H1 (cell line): ENCODE results near the gene ARCN1.

ENCODE experiments used
- CHD2 ChIP-seq: IDR thresholded peaks from 2 replicates; pipeline ENCODE4 v1.6.1; 2012; ENCODE audit warnings: low read length, improper control_type of control experiment
- CREB1 ChIP-seq: IDR thresholded peaks from 2 replicates; pipeline ENCODE4 v1.6.1; 2012; ENCODE audit warnings: inconsistent platforms
- EZH2 ChIP-seq: fragments of 200-600 bp; sonication (generic); IDR thresholded peaks from 2 replicates; pipeline ENCODE4 v1.7.1; 2012; ENCODE audit warnings: low read depth, mild to moderate bottlenecking, moderate library complexity, low read length, inconsistent platforms; ENCODE audit not compliant: severe bottlenecking
- FOSL1 ChIP-seq: IDR thresholded peaks from 2 replicates; pipeline ENCODE4 v1.6.1; 2011; ENCODE audit warnings: mild to moderate bottlenecking, low read depth, low read length, moderate library complexity; ENCODE audit not compliant: insufficient read depth
- POLR2A ChIP-seq, 2 experiments: IDR thresholded peaks; 1 replicate in 1 of 2; 2 replicates in 1 of 2; pipeline ENCODE4 v1.6.1; 2011; ENCODE audit warnings: low read depth in 2 of 2, low read length in 2 of 2, mild to moderate bottlenecking in 2 of 2; ENCODE audit errors: control extremely low read depth in 1 of 2
- SP4 ChIP-seq: IDR thresholded peaks from 2 replicates; pipeline ENCODE4 v1.6.1; 2012; ENCODE audit warnings: low read length, inconsistent platforms
- TF ChIP-seq, protein P1 (sequence below), 3 experiments: IDR thresholded peaks; 1 replicate in 2 of 3; 2 replicates in 1 of 3; pipeline versions ENCODE4 v1.5.1 to v1.6.1; 2011; ENCODE audit warnings: low read length in 3 of 3, mild to moderate bottlenecking in 3 of 3, inconsistent platforms in 2 of 3, low read depth in 1 of 3, moderate library complexity in 1 of 3; ENCODE audit not compliant: insufficient read depth in 1 of 3; ENCODE audit errors: control extremely low read depth in 1 of 3
- TF ChIP-seq, protein P2 (sequence below): IDR thresholded peaks from 2 replicates; pipeline ENCODE4 v1.6.1; 2012; ENCODE audit warnings: inconsistent platforms
- TF ChIP-seq, protein P3 (sequence below): IDR thresholded peaks from 2 replicates; pipeline ENCODE4 v1.6.1; 2011; ENCODE audit warnings: low read length, improper control_type of control experiment

DNA sequence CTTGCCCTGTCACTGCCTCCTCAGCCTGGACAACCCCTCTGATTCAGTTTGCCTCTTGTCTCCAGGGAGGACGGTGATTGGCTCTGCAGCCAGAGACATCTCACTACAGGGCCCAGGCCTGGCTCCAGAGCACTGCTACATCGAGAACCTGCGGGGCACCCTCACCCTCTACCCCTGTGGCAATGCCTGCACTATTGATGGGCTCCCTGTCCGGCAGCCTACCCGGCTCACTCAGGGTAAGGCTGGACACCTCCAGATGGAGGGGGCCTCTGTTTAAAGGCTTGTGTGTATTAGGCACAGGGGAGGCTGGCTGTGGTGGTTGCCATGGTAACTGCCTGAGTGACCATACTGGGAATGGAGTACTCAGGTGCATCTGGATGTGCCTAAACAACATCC is 43.8 kb downstream of the ARCN1 start:
- TF ChIP-seq, protein P1, sequence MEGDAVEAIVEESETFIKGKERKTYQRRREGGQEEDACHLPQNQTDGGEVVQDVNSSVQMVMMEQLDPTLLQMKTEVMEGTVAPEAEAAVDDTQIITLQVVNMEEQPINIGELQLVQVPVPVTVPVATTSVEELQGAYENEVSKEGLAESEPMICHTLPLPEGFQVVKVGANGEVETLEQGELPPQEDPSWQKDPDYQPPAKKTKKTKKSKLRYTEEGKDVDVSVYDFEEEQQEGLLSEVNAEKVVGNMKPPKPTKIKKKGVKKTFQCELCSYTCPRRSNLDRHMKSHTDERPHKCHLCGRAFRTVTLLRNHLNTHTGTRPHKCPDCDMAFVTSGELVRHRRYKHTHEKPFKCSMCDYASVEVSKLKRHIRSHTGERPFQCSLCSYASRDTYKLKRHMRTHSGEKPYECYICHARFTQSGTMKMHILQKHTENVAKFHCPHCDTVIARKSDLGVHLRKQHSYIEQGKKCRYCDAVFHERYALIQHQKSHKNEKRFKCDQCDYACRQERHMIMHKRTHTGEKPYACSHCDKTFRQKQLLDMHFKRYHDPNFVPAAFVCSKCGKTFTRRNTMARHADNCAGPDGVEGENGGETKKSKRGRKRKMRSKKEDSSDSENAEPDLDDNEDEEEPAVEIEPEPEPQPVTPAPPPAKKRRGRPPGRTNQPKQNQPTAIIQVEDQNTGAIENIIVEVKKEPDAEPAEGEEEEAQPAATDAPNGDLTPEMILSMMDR (IDR thresholded peaks at IDR 0.05; ENCODE audit: control extremely low read depth in 1 of 3, insufficient read depth in 1 of 3, low read depth in 1 of 3, low read length in 3 of 3) = no peak
- no peak for TF ChIP-seq SP4
- no peak for TF ChIP-seq EZH2
- TF ChIP-seq POLR2A (IDR thresholded peaks at IDR 0.05; ENCODE audit: control extremely low read depth in 1 of 2, low read depth in 2 of 2, low read length in 2 of 2) = no peak; a peak in 1 of 3 replicates
- TF ChIP-seq, protein P2, sequence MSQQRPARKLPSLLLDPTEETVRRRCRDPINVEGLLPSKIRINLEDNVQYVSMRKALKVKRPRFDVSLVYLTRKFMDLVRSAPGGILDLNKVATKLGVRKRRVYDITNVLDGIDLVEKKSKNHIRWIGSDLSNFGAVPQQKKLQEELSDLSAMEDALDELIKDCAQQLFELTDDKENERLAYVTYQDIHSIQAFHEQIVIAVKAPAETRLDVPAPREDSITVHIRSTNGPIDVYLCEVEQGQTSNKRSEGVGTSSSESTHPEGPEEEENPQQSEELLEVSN = no peak
- no peak for TF ChIP-seq CHD2
- no peak for TF ChIP-seq CREB1
- TF ChIP-seq, protein P3, sequence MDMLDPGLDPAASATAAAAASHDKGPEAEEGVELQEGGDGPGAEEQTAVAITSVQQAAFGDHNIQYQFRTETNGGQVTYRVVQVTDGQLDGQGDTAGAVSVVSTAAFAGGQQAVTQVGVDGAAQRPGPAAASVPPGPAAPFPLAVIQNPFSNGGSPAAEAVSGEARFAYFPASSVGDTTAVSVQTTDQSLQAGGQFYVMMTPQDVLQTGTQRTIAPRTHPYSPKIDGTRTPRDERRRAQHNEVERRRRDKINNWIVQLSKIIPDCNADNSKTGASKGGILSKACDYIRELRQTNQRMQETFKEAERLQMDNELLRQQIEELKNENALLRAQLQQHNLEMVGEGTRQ = no peak
- TF ChIP-seq FOSL1 = no peak
